Testis (tissue), 3 donors: ENCODE measurements around the gene PTPN11. TPM values are rescaled to one million over a fixed set of nuclear protein-coding genes. Genes with fewer than 3 reads are reported as not detected.
"Not testable (repeated sequence)": the region's sequence is repeated elsewhere in the genome, so short reads cannot be mapped to it uniquely, and the experiment has no call there.

Experiments
- DNase-seq: peaks from one replicate; pipeline ENCODE4 v3.0.0-alpha.2; 2019
- H3K27ac ChIP-seq, 2 donors: fragments of 200-600 bp; sonication (generic); one replicate each; pipeline ENCODE4 v1.5.1; 2019
- H3K27me3 ChIP-seq: fragments of 200-600 bp; sonication (generic); one replicate; pipeline ENCODE4 v1.5.1; 2019
- H3K36me3 ChIP-seq: fragments of 200-600 bp; sonication (generic); one replicate; pipeline ENCODE4 v1.5.1; 2017; ENCODE audit warnings: low read depth; ENCODE audit errors: missing control alignments
- H3K4me1 ChIP-seq: fragments of 200-600 bp; sonication (generic); one replicate; pipeline ENCODE4 v1.5.1; 2019
- H3K4me3 ChIP-seq, 2 donors: fragments of 200-600 bp; sonication (generic); one replicate each; pipeline ENCODE4 v1.5.1; 2017 to 2019
- H3K9me3 ChIP-seq: fragments of 200-600 bp; sonication (generic); one replicate; pipeline ENCODE4 v1.5.1; 2017
- CTCF ChIP-seq, 3 experiments: fragments of 450-650 bp in 2 of 3; fragments of 200-600 bp in 1 of 3; sonication (generic) in 1 of 3; IDR thresholded peaks; one replicate each; pipeline ENCODE4 v1.5.1; 2016 to 2019; ENCODE audit warnings: antibody characterized with exemption in 3 of 3, mild to moderate bottlenecking in 2 of 3, moderate library complexity in 1 of 3
- POLR2A ChIP-seq: fragments of 450-650 bp; IDR thresholded peaks from one replicate; pipeline ENCODE4 v1.6.1; 2017; ENCODE audit warnings: antibody characterized with exemption, mild to moderate bottlenecking, moderate library complexity
- WGBS, 2 donors: methylation state at CpG; one replicate each; pipeline ENCODE4 v1.1.5; 2018; 5-methylcytosine and 5-hydroxymethylcytosine counted together
- intact Hi-C: fragments of 100-400 bp; cut with DNase I; formaldehyde crosslinking; loops from one replicate; pipeline ENCODE4 v1.15.1; 2023; ENCODE audit warnings: low total_unique reads
- polyA plus RNA-seq: library from polyadenylated mRNA; stranded (reverse); fragments of 350-450 nt; fragmentation: Illumina TruSeq; extraction: RNeasy Lipid Tissue Mini Kit (QIAGEN cat#74804); gene quantifications from one replicate; pipeline ENCODE4 v1.2.3, GENCODE V29; 2014; ENCODE audit warnings: low read depth, low replicate concordance; ENCODE audit not compliant: insufficient read depth
- total RNA-seq, 2 donors: library from RNA; depleted of rRNA; stranded (reverse); fragments of >200 nt; gene quantifications; one replicate each; pipeline ENCODE4 v1.2.3, GENCODE V29; 2016

The PTPN11 gene
- total and polyA plus RNA-seq, 3 donors from 2014 or later, result 32.0 to 53.0 (median 49.4) TPM

DNA sequence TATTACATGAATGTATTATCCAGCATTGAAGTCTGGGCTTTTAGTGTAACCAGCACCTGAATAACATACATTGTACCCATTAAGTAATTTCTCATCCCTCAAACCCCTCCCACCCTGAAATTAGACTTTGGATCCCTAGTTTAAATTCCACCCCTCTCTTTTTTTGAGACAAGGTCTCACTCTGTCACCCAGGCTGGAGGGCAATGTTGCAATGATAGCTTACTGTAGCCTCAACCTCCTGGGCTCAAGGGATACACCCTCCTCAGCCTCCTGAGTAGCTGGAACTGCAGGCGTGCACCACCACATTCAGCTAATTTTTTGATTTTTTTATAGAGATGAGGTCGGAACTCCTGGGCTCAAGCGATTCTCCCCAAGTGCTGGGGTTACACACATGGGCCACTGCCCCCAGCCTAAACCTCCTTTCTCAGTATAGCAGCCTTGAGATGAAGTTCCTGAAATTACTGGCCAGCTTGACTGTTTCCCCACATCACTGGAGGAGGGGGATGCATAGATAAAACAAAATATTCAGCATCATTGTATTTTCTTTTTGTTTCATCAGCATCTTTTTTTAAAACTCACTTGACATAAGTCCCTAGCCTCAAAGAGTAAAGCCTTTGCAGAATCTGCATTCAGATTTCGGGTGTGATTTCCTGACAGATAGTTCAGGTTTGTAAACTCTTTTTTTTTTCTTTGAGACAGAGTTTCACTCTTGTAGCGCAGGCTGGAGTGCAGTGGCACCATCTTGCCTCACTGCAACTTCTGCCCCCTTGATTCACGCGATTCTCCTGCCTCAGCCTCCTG, 7.0 kb downstream of the PTPN11 start:
- DNase-seq, result no peak
- intact Hi-C loops, result no loop called here

DNA sequence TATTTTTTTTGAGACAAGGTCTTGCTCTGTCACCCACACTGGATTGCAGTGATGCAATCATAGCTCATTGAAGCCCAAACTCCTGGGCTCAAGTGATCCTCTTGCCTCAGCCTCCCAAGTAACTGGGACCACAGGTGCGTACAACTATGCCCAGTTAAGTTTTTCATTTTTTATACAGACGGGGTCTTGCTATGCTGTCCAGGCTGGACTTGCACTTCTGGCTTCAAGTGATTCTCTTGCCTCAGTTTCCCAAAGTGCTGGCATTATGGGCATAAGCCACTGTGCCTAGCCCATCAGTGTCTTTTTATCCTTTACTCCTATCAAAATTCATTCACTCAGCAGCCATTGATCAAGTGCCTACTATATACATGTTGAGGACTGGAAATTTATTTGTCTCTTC, 9.0 kb downstream of the PTPN11 start:
- TF ChIP-seq CTCF (IDR thresholded peaks at IDR 0.05), result no peak
- no peak for TF ChIP-seq POLR2A
- DNase-seq, result no peak
- Histone ChIP-seq H3K36me3 (no peaks in the 10 kb centered on the region), H3K4me3 (no peak overlapping the region), H3K4me1 (peaks cover 10% of the 10 kb centered on the region), H3K27ac (no peak overlapping the region), H3K27me3 (no peaks in the 10 kb centered on the region), H3K9me3 (no peaks in the 10 kb centered on the region)
- intact Hi-C loops, result no loop called here
- WGBS, 2 donors, result 97% methylated on average over 2 of the region's 2 CpGs

More for the DNA sequence above, 7.0 kb downstream of the PTPN11 start:
- Histone ChIP-seq H3K4me3 (no peak overlapping the region), H3K27me3 (no peaks in the 10 kb centered on the region), H3K36me3 (no peaks in the 10 kb centered on the region), H3K27ac (no peak overlapping the region), H3K4me1 (peaks cover 26% of the 10 kb centered on the region), H3K9me3 (no peaks in the 10 kb centered on the region)
- TF ChIP-seq CTCF (IDR thresholded peaks at IDR 0.05), result no peak
- no peak for TF ChIP-seq POLR2A
- WGBS, 2 donors, result 88 to 98% methylated on average over 7 of the region's 7 CpGs

- intact Hi-C loops, result no loop called here
- H3K4me1 ChIP-seq, result no peaks in the 10 kb centered on the region
- TF ChIP-seq POLR2A (no peak), CTCF (IDR thresholded peaks at IDR 0.05) (no peak)
- no peaks in the 10 kb centered on the region for H3K36me3 ChIP-seq
- no peaks in the 10 kb centered on the region for H3K9me3 ChIP-seq
- H3K27ac ChIP-seq, result no peak overlapping the region
- DNase-seq, result no peak
- WGBS, 2 donors, result 81 to 89% methylated on average over 5 of the region's 5 CpGs
- H3K4me3 ChIP-seq, result no peak overlapping the region
- no peaks in the 10 kb centered on the region for H3K27me3 ChIP-seq
Measured at GRCh38 chr12:112430929-112431328, 12.2 kb downstream of the PTPN11 start.

GRCh38 chr12:112431965-112432364, 13.2 kb downstream of the PTPN11 start:
- Histone ChIP-seq H3K27ac (no peak overlapping the region), H3K4me1 (no peaks in the 10 kb centered on the region), H3K9me3 (no peaks in the 10 kb centered on the region), H3K36me3 (no peaks in the 10 kb centered on the region), H3K4me3 (no peak overlapping the region), H3K27me3 (no peaks in the 10 kb centered on the region)
- WGBS, 2 donors, result 91 to 94% methylated on average over 3 of the region's 3 CpGs
- DNase-seq, result no peak
- intact Hi-C loops, result no loop called here
- TF ChIP-seq POLR2A, result no peak
- TF ChIP-seq CTCF (IDR thresholded peaks at IDR 0.05), result no peak

DNA sequence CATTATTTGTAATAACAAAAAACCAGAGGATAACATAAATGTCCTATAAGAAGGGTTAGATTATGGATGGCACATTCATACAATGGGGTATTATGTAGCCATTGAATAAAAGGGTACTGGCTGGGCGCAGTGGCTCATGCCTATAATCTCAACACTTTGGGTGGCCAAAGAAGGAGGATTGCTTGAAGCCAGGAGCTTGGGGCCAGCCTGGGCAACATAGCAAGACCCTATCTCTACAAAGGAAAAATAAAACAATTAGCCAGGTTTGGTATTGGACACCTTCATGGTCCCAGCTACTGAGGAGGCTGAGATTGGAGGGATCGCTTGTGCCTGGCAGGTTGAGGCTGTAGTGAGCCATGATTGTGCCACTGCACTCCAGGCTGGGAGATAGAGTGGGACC, 14.8 kb downstream of the PTPN11 start:
- intact Hi-C loops, result no loop called here
- no peak for DNase-seq
- no peak overlapping the region for H3K4me3 ChIP-seq
- H3K36me3 ChIP-seq, result no peaks in the 10 kb centered on the region
- H3K9me3 ChIP-seq, result no peaks in the 10 kb centered on the region
- H3K27ac ChIP-seq, result no peak overlapping the region
- TF ChIP-seq POLR2A (no peak), CTCF (IDR thresholded peaks at IDR 0.05) (no peak)
- no peaks in the 10 kb centered on the region for H3K4me1 ChIP-seq
- 79 to 98% methylated on average over 2 of the region's 2 CpGs for WGBS, 2 donors
- H3K27me3 ChIP-seq, result no peaks in the 10 kb centered on the region

- H3K9me3 ChIP-seq, H3K27me3 ChIP-seq, DNase-seq, H3K36me3 ChIP-seq, intact Hi-C loops, H3K4me3 ChIP-seq, H3K27ac ChIP-seq, H3K4me1 ChIP-seq: not testable (repeated sequence)
- WGBS, 2 donors, result 95 to 100% methylated on average over 1 of the region's 1 CpG
Measured at GRCh38 chr12:112438645-112439044, 19.9 kb downstream of the PTPN11 start.
